Heart right ventricle (tissue), 16 donors: Measurements from ENCODE around the gene IMP3. TPM values are rescaled to one million over a fixed set of nuclear protein-coding genes. Genes with fewer than 3 reads are reported as not detected.
A peak's percentile ranks its signal among the peaks of the same experiment; 100 is the strongest.
"Not testable (repeated sequence)": the region's sequence is repeated elsewhere in the genome, so short reads cannot be mapped to it uniquely, and the experiment has no call there.

ENCODE experiments used
- ATAC-seq, 8 donors: fragments of 200-7000 bp; cut with Tn5 transposase; one replicate each; pipeline ENCODE4 v1.9.1; 2020; ENCODE audit warnings: mild to moderate bottlenecking in 8 of 8, moderate library complexity in 8 of 8, moderate number of reproducible peaks in 1 of 8
- DNase-seq, 2 donors: peaks; one replicate each; pipeline ENCODE4 v3.0.0-alpha.2; 2020
- H3K27ac ChIP-seq, 10 donors: fragments of 200-600 bp; sonication (generic) in 2 of 10; one replicate each; pipeline versions ENCODE4 v1.5.0 to v1.8.0; 2020 to 2022; ENCODE audit warnings: mild to moderate bottlenecking in 3 of 10
- H3K27me3 ChIP-seq, 7 donors: fragments of 200-600 bp; one replicate each; pipeline ENCODE4 v1.8.0; 2021 to 2022; ENCODE audit warnings: mild to moderate bottlenecking in 2 of 7
- H3K36me3 ChIP-seq, 9 donors: fragments of 200-600 bp; sonication (generic) in 1 of 9; one replicate each; pipeline versions ENCODE4 v1.5.0 to v1.8.0; 2020 to 2022; ENCODE audit warnings: mild to moderate bottlenecking in 2 of 9
- H3K4me1 ChIP-seq, 9 donors: fragments of 200-600 bp; sonication (generic) in 1 of 9; one replicate each; pipeline versions ENCODE4 v1.5.0 to v1.8.0; 2020 to 2022; ENCODE audit warnings: mild to moderate bottlenecking in 4 of 9
- H3K4me3 ChIP-seq, 10 donors: fragments of 200-600 bp; sonication (generic) in 2 of 10; one replicate each; pipeline versions ENCODE4 v1.5.0 to v1.8.0; 2020 to 2022; ENCODE audit warnings: mild to moderate bottlenecking in 7 of 10, moderate library complexity in 2 of 10
- H3K9me3 ChIP-seq, 11 donors: fragments of 200-600 bp in 10 of 11; sonication (generic) in 2 of 11; one replicate each; pipeline versions ENCODE4 v1.5.0 to v1.8.0; 2013 to 2022; ENCODE audit warnings: mild to moderate bottlenecking in 2 of 11, control low read depth in 1 of 11, moderate library complexity in 1 of 11
- WGBS, 2 donors: extraction: QIAGEN DNeasy Blood & Tissue Kit; methylation state at CpG; one replicate each; pipeline ENCODE4 v1.1.7; 2013; ENCODE audit warnings: inconsistent platforms in 1 of 2; 5-methylcytosine and 5-hydroxymethylcytosine counted together
- intact Hi-C, 10 donors: fragments of 100-400 bp; cut with DNase I; formaldehyde crosslinking; loops; one replicate each; pipeline versions ENCODE4 v1.11.1 to v1.14.2; 2022
- long read RNA-seq, 3 donors: library from polyadenylated mRNA; unstranded; transcript quantifications; one replicate each; pipeline ENCODE4 v2.0.0, GENCODE V29; 2020 to 2021
- polyA plus RNA-seq, 2 donors: library from polyadenylated mRNA; stranded (reverse); fragments of 200-250 nt; gene quantifications; one replicate each; pipeline ENCODE4 v1.2.3, GENCODE V29; 2013
- total RNA-seq, 10 donors: library from RNA; stranded (reverse); fragmentation: NEBNext Ultra II Directional in 3 of 10; extraction: Animal tissue kit (Norgen Biotek cat#: 25700) in 3 of 10; gene quantifications; one replicate each; pipeline versions ENCODE4 v1.2.1 to v1.2.4, GENCODE V29; 2021 to 2023
- TF ChIP-seq, protein P1 (sequence below), 9 donors: fragments of 200-600 bp; sonication (generic) in 2 of 9; IDR thresholded peaks; one replicate each; pipeline versions ENCODE4 v1.5.0 to v1.8.0; 2021 to 2022; ENCODE audit warnings: antibody characterized with exemption in 9 of 9, mild to moderate bottlenecking in 5 of 9, moderate library complexity in 1 of 9
- donor health status: Arrhythmogenic right ventricular cardiomyopathy.
- donor health status: ischemic (EF 13 %, LVEDD 7.1; RV severe dilation, severe dysfunction).
- donor health status: healthy with polysubstance abuse.
- donor health status: DM: no; HTN: yes; CAD: no.
- donor health status: DM: no; HTN: no; CAD: no.
- donor health status: ischemic (EF 25% LVEDD 6.9; RV normal size, moderate dysfunction).
- donor health status: ischemic (EF 25% LVEDD 5.7; RV mildly dilated, moderate dysfunction).
- donor health status: healthy.
- donor health status: DM: yes; HTN: yes; CAD: no.
- donor health status: Ischemic cardiomyopathy.
- donor health status: ischemic (EF 35%, LVEDD 5.7; RV mildly dilated, moderate dysfunction).
- donor health status: nonischemic (EF 11% LVEDD 7.7; RV severe dilation, severe dysfunction).
- donor health status: DM: yes; HTN: yes; CAD: no.
- donor health status: PGD.
- donor health status: ischemic (EF 29% LVEDD 5.4; RV normal size, mild dysfunction).
- donor health status: nonischemic (EF 23%, LVEDD 6.1; RV moderate dilation, normal function).

IMP3 gene, protein sequence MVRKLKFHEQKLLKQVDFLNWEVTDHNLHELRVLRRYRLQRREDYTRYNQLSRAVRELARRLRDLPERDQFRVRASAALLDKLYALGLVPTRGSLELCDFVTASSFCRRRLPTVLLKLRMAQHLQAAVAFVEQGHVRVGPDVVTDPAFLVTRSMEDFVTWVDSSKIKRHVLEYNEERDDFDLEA
- 10 to 100 TPM; 33.8 to 57.6 (median 40.2) TPM for total RNA-seq
- 10 to 100 TPM; 33.7 to 77.2 TPM for polyA plus RNA-seq
- long read RNA-seq, donor 1, transcript IMP3-202 (1 exons, 1,237 nt) = major isoform, 71 of 71 reads
- long read RNA-seq, donor 1, partial matches to known transcripts = 0 of 71 reads
- long read RNA-seq, donor 1, other reads (novel, unspliced or antisense) = 0 of 71 reads
- long read RNA-seq, donor 2, transcript IMP3-202 (1 exons, 1,237 nt) = major isoform, 80 of 82 reads
- long read RNA-seq, donor 2, partial matches to known transcripts = 0 of 82 reads
- long read RNA-seq, donor 2, other reads (novel, unspliced or antisense) = 2 of 82 reads
- long read RNA-seq, donor 3, transcript IMP3-202 (1 exons, 1,237 nt) = major isoform, 49 of 49 reads
- long read RNA-seq, donor 3, partial matches to known transcripts = 0 of 49 reads
- long read RNA-seq, donor 3, other reads (novel, unspliced or antisense) = 0 of 49 reads

DNA sequence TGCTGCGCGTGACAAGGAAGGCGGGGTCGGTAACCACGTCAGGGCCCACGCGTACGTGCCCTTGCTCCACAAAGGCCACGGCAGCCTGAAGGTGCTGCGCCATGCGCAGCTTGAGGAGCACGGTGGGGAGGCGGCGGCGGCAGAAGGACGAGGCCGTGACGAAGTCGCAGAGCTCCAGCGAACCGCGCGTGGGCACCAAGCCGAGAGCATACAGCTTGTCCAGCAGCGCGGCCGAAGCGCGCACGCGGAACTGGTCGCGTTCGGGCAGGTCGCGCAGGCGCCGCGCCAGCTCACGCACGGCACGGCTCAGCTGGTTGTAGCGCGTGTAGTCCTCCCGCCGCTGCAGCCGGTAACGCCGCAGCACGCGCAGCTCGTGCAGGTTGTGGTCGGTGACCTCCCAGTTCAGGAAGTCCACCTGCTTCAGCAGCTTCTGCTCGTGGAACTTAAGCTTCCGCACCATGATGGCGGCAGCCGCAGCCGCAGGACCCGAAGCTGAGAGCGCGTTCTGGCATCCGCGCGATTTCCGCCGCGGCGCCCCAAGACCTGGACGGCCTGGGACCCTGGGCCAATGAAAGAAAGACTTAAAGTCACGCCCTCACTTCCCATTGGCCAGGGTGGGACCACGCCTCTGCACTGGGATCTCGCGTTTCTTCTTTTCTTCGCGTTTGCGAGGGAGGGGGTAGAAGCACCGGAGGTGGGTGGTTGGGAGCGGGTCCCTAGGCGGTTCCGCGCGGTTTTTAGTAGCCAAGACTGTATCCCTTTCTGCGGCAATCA, at the start of gene IMP3:
TSS of gene IMP3 (minus strand) at position 516 of the 774 bp plus-strand sequence. CDS start at position 460, 56 bp downstream.
- H3K4me1 ChIP-seq = peaks cover 15 to 42% (median 37%) of the 10 kb centered on the region in 9 donors
- peak within 1 kb of the TSS; percentile 87 to 100 (median 92) for H3K27ac ChIP-seq
- peak within 1 kb of the TSS; percentile 67 to 98 (median 88) for H3K4me3 ChIP-seq
- 0% methylated on average over 83 of the region's 83 CpGs for WGBS, 2 donors
- DNase-seq = peak; percentile 93 to 96
- H3K9me3 ChIP-seq = no peaks in the 10 kb centered on the region
- intact Hi-C loops = loop anchor here in 8 of 10 donors (1.0 to 10.0 kb wide), 7 partner anchors 15 to 273 kb away; partner anchors contain the start of genes FBXO22 (in 1 of the 8), MAN2C1 (in 1 of the 8), SIN3A (in 1 of the 8) and SNUPN (in 1 of the 8)
- TF ChIP-seq, protein P1, sequence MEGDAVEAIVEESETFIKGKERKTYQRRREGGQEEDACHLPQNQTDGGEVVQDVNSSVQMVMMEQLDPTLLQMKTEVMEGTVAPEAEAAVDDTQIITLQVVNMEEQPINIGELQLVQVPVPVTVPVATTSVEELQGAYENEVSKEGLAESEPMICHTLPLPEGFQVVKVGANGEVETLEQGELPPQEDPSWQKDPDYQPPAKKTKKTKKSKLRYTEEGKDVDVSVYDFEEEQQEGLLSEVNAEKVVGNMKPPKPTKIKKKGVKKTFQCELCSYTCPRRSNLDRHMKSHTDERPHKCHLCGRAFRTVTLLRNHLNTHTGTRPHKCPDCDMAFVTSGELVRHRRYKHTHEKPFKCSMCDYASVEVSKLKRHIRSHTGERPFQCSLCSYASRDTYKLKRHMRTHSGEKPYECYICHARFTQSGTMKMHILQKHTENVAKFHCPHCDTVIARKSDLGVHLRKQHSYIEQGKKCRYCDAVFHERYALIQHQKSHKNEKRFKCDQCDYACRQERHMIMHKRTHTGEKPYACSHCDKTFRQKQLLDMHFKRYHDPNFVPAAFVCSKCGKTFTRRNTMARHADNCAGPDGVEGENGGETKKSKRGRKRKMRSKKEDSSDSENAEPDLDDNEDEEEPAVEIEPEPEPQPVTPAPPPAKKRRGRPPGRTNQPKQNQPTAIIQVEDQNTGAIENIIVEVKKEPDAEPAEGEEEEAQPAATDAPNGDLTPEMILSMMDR (IDR thresholded peaks at IDR 0.05) = no peak
- ATAC-seq = peak; percentile 97 to 98 (median 97)
- H3K36me3 ChIP-seq = peaks cover 0 to 13% (median 0%) of the 10 kb centered on the region in 9 donors
- no peaks in the 10 kb centered on the region for H3K27me3 ChIP-seq

DNA sequence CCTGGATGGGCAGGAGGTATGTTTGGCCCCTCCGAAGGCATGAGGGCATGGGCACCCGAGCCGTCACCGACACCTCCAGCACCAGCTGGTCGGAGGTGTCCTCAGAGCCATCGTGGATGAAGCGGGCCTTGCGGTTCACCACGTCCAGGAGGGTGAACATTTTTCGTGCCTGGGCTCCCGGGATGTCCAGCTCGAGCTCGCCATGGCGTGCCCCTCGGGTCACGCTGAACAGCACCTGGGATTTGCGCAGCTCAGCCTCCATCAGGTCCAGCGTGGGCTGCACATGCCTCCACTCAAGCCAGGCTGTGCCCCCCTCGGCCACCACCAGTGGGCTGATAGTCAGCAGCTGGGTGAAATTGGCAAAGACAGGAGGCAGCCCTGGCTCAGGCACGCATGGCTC, 49.4 kb upstream of the IMP3 start:
- H3K4me3 ChIP-seq, ATAC-seq, H3K9me3 ChIP-seq, H3K27ac ChIP-seq, DNase-seq: not testable (repeated sequence)
- intact Hi-C loops = loop anchor here in 5 of 10 donors (5.0 to 10.0 kb wide), 4 partner anchors 38 to 113 kb away; no protein-coding TSS in a partner anchor
- Histone ChIP-seq H3K36me3 (peaks cover 0 to 48% (median 0%) of the 10 kb centered on the region in 9 donors), H3K4me1 (peaks cover 6 to 22% (median 14%) of the 10 kb centered on the region in 9 donors), H3K27me3 (peaks cover 0 to 28% (median 0%) of the 10 kb centered on the region in 7 donors)
- WGBS, 2 donors = 93 to 94% methylated on average over 20 of the region's 20 CpGs

DNA sequence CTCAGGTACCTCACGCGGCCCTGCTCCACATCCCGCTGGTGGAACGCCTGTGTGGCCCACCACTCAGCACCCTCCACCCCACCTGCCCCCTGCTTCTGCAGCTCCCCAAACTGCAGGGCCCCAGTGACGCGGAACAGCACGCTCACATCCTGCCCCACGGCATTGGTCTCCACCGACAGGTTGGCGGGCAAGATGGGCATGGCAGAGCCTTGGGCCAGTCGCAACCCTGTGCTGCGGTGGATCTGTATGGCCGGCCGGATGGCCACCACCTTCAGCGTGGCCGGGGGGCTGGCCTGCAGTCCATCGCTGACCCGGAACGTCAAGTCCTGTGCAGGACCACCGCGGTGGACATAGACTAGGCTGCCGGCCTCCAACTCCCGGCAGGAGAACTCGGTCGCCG, 48.8 kb upstream of the IMP3 start:
- Histone ChIP-seq H3K27me3 (peaks cover 0 to 23% (median 0%) of the 10 kb centered on the region in 7 donors), H3K9me3 (no peaks in the 10 kb centered on the region), H3K4me1 (peaks cover under 1 to 18% (median 8%) of the 10 kb centered on the region in 9 donors), H3K36me3 (peaks cover 0 to 53% (median 0%) of the 10 kb centered on the region in 9 donors), H3K27ac (no peak overlapping the region), H3K4me3 (no peak overlapping the region)
- intact Hi-C loops = loop anchor here in 5 of 10 donors (5.0 to 10.0 kb wide), 4 partner anchors 38 to 113 kb away; no protein-coding TSS in a partner anchor
- 95 to 96% methylated on average over 26 of the region's 26 CpGs for WGBS, 2 donors
- DNase-seq (no peak), ATAC-seq (no peak)
- TF ChIP-seq, protein P1 (IDR thresholded peaks at IDR 0.05) = no peak

DNA sequence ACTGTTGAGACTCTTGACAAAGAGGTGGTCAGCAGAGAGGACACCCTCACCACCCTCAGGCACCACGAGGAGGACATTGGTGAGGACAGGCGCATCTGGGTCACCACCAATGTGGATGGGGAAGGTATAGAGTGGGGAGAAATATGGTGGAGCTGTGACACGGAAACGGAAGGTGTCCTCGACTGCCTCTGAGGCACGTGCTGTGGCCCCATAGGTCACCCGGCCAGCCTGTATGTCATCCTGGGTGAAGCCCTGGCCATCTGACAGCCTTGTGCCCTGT, 48.2 kb upstream of the IMP3 start:
- Histone ChIP-seq H3K9me3 (no peaks in the 10 kb centered on the region), H3K27ac (no peak overlapping the region), H3K4me1 (peaks cover 1 to 18% (median 5%) of the 10 kb centered on the region in 9 donors), H3K27me3 (peaks cover 0 to 17% (median 0%) of the 10 kb centered on the region in 7 donors), H3K4me3 (no peak overlapping the region), H3K36me3 (peaks cover 0 to 53% (median 0%) of the 10 kb centered on the region in 9 donors)
- WGBS, 2 donors = 90 to 94% methylated on average over 7 of the region's 7 CpGs
- intact Hi-C loops = loop anchor here in 5 of 10 donors (5.0 to 10.0 kb wide), 4 partner anchors 39 to 114 kb away; no protein-coding TSS in a partner anchor
- TF ChIP-seq, protein P1 (IDR thresholded peaks at IDR 0.05) = no peak
- DNase-seq (no peak), ATAC-seq (no peak)
